ENCODE results near the gene TMEM219. TPM values are rescaled to one million over a fixed set of nuclear protein-coding genes. Genes with fewer than 3 reads are reported as not detected.
"Not testable (repeated sequence)": the region's sequence is repeated elsewhere in the genome, so short reads cannot be mapped to it uniquely, and the experiment has no call there.

TMEM219 gene
- polyA plus RNA-seq, 1 donor: 93.1 TPM

DNA sequence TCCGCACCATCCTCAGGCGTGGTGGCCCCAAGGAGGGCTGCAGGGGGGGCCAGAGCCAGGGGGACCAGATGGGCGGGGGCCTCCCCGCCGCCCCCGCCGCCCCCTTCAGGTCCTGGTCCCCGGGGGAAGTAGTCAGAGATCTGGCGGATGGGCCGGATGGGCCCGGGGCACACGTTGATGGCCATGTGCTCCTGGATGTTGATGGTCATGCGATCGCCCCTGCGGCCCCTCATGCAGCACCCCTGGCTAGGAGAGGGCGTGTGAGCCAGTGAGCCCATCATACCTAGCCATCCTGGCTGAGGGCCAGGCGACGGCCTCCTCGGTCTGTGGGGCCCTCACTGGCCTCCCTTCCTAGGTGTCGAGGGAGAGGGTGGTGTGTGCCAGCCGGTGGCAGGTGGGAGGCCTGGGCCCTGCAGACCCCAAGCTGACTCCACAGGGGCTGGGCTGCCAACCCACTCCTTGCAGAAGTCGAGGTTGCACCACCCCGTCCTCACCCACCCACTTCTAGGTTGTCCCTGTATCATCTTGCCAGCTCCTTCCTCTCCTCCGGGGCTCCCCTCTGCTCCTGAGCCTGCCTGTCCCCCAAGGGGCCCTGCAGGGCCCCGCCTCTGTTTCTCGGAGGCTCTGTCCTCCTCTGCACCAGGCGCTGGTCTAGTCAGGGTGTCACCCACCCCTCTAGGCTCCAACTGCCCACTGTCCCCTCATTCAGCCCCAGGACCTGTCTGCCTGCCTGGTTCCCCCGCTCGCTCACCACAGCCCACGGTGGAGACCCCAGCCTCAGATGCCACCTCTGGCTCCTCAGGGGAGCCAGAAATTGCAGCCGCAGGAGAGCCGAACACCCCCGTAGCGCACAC lies 48.3 kb downstream of the TMEM219 start:
- no peak for DNase-seq

DNA sequence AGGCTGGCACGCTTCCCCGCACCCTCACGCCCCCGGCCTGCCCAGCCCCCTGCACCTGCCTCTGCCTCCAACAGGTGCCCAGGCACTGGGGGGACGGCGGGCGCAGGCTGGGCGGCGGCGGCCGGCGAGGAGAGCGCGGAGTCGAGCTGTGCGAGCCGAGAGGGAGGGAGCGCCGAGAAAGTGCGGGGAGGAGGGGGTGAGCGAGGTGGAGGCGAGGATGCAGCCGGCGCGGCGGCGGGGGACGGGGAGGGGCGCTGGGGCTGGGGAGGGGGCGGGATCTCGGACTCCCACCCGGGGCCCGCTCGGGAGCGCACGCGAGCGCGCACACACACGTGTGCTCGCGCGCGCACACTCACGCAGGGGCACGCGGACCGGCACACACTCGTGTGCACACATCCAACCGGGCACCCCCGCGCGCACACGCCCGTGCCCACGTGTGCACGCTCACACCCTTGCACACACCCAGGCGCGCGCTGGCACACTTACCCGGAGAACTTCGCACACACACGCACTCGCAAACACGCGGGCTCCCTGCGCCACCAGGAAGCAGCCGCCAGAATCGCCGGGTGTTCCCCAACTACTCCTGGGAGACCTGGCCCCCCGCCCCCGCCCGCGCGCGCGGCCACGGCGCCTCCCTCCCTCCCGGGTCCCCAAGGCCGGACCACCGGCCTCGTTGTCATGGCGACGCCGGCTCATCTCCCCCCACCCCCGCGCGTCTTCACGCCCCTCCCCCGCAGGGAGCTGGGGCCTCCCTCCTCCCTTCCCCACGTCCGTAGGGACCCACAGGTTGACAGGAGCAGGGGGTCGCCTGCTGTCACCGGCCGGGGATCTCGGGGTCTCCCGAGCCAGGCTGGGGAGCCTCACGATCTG lies 49.2 kb downstream of the TMEM219 start, which contains the start of gene DOC2A:
TSS of gene DOC2A (minus strand) at position 184 of the 870 bp plus-strand sequence. CDS start 805 bp downstream, outside the sequence.
- DNase-seq: no peak

DNA sequence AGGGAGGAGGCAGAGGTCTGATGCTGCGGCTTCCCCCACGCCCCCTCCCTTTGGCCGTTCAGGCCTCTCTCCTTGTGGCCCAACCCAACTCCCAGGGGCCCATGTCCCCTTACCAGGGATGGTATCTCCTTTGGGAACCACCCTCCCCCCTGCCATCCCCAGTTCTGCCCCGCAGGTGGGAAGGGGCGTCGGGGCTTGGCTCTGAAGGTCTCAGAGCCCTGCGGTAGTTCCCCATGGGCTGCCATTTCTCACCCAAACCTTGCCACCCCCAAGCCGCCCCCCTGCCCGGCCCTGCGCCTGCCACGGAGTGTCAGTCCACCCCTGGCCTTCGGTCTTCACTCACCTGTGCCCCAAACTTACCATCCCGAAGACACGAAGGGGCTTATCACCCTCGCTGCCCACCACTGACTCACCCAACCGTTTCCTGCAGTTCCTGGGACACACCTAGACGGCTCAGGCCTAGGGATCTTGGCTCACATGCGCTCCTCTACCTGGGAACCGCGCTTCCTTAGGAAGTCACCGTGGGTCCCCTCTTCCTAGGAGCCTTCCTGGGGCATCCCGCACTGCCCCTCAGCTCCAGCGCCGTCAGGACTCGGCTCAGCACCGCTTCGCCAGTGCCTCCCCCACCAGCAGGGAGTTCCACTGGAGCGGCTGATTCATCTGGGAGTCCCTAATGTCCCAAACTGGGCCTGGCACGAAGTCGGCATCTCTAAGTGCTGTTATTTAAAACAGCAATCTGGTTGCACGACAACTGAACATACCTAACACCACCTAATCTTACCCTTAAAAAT lies 50.0 kb downstream of the TMEM219 start:
- DNase-seq: no peak

DNA sequence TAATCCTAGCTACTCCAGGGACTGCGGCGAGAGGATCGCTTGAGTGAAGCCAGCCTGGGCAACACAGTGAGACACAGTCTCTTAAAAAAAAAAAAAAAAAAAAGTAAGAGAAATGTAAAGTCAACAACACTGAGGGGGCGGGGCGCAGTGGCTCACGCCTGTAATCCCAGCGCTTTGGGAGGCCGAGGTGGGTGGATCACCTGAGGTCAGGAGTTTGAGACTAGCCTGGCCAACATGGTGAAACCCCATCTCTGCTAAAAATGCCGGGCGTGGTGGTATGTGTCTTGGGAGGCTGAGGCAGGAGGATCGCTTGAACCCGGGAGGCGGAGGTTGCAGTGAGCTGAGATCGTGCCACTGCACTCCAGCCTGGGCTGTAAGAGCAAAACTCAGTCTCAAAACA lies 50.7 kb downstream of the TMEM219 start:
- DNase-seq: not testable (repeated sequence)

DNA sequence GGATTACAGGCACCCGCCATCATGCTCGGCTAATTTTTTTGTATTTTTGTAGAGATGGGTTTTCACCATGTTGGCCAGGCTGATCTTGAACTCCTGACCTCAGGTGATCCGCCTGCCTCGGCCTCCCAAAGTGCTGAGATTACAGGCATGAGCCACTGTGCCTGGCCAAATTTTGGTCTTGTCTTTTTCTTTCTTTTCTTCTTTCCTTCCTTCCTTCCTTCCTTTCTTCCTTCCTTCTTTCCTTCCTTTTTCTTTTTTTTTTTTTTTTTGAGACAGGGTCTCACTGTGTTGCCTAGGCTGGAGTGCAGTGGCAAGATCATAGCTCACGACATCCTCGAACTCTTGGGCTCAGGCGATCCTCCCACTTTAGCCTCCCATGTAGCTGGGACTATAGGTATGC lies 53.6 kb downstream of the TMEM219 start:
- DNase-seq: not testable (repeated sequence)

DNA sequence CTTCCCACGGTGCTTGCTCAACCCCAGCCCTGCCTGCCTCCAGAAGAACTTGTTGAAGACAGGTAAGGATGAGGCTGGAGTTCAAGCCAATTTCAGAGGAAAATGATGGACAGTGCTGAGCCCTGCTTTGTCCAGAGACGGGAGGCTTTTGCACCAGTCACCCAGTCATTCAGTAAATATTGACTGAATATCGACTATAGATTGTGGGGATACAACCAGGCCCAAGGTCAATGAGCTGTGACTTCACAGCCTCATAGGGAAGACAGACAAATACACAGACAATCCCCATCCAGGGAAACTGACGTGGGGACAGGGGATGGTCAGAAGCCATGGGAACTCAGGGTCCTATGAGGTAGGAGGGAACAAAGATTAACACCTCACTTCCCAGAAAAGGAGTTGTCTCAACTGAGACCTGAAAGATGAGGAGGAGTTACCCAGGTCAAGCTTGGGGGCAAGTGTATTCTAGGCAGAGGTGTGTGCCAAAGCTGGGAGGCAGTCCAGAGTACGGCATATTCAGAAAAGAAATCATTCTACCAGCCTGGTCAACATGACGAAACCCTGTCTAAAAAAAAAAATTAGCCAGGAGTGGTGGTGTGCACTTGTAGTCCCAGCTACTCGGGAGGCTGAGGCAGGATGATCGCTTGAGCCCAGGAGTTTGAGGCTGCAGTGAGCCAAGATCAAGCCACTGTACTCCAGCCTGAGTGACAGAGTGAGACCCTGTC lies 54.8 kb downstream of the TMEM219 start:
- DNase-seq: no peak

DNA sequence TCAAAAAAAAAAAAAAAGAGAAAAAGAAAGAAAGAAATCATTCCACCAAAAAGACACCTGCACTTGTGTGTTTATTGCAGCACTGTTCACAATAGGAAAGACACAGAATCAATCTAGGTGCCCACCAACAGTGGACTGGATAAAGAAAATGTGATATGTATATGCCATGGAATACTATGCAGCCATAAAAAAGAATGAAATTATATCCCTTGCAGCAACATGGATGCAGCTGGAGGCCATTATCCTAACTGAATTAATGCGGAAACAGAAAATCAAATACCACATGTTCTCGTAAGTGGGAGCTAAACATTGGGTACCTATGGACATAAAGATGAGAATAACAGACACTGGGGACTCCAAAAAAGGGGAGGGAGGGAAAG lies 55.4 kb downstream of the TMEM219 start:
- DNase-seq: no peak

DNA sequence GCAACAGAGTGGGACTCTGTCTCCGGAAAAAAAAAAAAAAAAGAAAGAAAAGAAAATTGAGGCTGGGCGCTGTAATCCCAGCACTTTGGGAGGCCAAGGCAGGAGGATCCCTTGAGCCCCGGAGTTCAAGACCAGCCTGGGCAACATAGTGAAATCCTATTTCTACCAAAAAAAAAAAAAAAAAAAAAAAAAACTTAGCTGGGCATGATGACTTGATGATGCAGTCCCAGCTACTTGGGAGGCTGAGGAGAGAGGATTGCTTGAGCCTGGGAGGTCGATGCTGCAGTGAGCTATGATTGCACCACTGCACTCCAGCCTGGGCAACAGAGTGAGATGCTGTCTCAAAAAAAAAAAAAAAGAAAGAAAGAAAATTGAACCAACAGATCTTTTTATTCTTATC lies 56.1 kb downstream of the TMEM219 start:
- DNase-seq: not testable (repeated sequence)

DNA sequence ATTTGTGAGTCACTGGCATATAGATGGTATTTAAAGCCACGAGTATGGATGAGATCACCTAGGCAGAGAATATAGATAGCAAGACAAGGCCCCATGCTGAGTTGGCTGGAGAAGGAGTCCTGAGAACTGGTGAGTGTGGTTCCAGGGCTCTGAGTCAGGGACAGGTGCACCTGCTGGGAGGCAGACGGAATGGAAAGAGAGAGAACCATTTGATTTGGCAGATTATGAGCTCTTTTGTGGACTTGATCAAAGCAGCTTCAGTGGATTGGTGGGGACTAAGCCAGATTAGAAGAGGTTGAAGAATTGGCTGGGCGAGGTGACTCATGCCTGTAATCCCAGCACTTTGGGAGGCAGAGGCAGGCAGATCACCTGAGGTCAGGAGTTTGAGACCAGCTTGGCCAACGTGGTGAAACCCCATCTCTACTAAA lies 56.9 kb downstream of the TMEM219 start:
- no peak for DNase-seq

Other genes with a start within 250 kb of the TMEM219 start
- 0.32 TPM for gene C16orf54, start 216.1 kb upstream of the TMEM219 start, polyA plus RNA-seq (ENCODE audit: insufficient read length)
- 0.08 TPM for gene ZG16, start 183.8 kb upstream of the TMEM219 start, polyA plus RNA-seq (ENCODE audit: insufficient read length)
- gene KIF22, start 171.3 kb upstream of the TMEM219 start, polyA plus RNA-seq (ENCODE audit: insufficient read length): 89.2 TPM
- gene MAZ, start 155.6 kb upstream of the TMEM219 start, polyA plus RNA-seq (ENCODE audit: insufficient read length): 304 TPM
- gene PRRT2, start 149.9 kb upstream of the TMEM219 start, polyA plus RNA-seq (ENCODE audit: insufficient read length): 19.4 TPM
- gene PAGR1, start 145.9 kb upstream of the TMEM219 start, polyA plus RNA-seq (ENCODE audit: insufficient read length): 33.5 TPM
- 15.3 TPM for gene MVP, start 141.6 kb upstream of the TMEM219 start, polyA plus RNA-seq (ENCODE audit: insufficient read length)
- gene CDIPT, start 98.9 kb upstream of the TMEM219 start, polyA plus RNA-seq (ENCODE audit: insufficient read length): 79.4 TPM
- gene SEZ6L2, start 62.5 kb upstream of the TMEM219 start, polyA plus RNA-seq (ENCODE audit: insufficient read length): 8.2 TPM
- 0.86 TPM for gene ASPHD1, start 61.6 kb upstream of the TMEM219 start, polyA plus RNA-seq (ENCODE audit: insufficient read length)
- 23.9 TPM for gene KCTD13, start 35.9 kb upstream of the TMEM219 start, polyA plus RNA-seq (ENCODE audit: insufficient read length)
- 45.3 TPM for gene TAOK2, start 11.8 kb downstream of the TMEM219 start, polyA plus RNA-seq (ENCODE audit: insufficient read length)
- 17.0 TPM for gene HIRIP3, start 33.5 kb downstream of the TMEM219 start, polyA plus RNA-seq (ENCODE audit: insufficient read length)
- 46.2 TPM for gene INO80E, start 34.2 kb downstream of the TMEM219 start, polyA plus RNA-seq (ENCODE audit: insufficient read length)
- gene DOC2A, start 48.9 kb downstream of the TMEM219 start, polyA plus RNA-seq (ENCODE audit: insufficient read length): 3.0 TPM
- gene C16orf92, start 61.1 kb downstream of the TMEM219 start, polyA plus RNA-seq (ENCODE audit: insufficient read length): not detected
- gene TLCD3B, start 69.2 kb downstream of the TMEM219 start, polyA plus RNA-seq (ENCODE audit: insufficient read length): 1.2 TPM
- 449 TPM for gene ALDOA, start 103.7 kb downstream of the TMEM219 start, polyA plus RNA-seq (ENCODE audit: insufficient read length)
- gene PPP4C, start 113.9 kb downstream of the TMEM219 start, polyA plus RNA-seq (ENCODE audit: insufficient read length): 82.7 TPM
- gene TBX6, start 129.8 kb downstream of the TMEM219 start, polyA plus RNA-seq (ENCODE audit: insufficient read length): 1.1 TPM
- gene YPEL3, start 134.1 kb downstream of the TMEM219 start, polyA plus RNA-seq (ENCODE audit: insufficient read length): 43.1 TPM
- 13.6 TPM for gene GDPD3, start 151.5 kb downstream of the TMEM219 start, polyA plus RNA-seq (ENCODE audit: insufficient read length)
- 73.6 TPM for gene MAPK3, start 161.1 kb downstream of the TMEM219 start, polyA plus RNA-seq (ENCODE audit: insufficient read length)
- gene CORO1A, start 221.5 kb downstream of the TMEM219 start, polyA plus RNA-seq (ENCODE audit: insufficient read length): 7.3 TPM
- 23.4 TPM for gene BOLA2B, start 231.6 kb downstream of the TMEM219 start, polyA plus RNA-seq (ENCODE audit: insufficient read length)
- gene SLX1A, start 231.8 kb downstream of the TMEM219 start, polyA plus RNA-seq (ENCODE audit: insufficient read length): 30.7 TPM
- gene SULT1A3, start 237.2 kb downstream of the TMEM219 start, polyA plus RNA-seq (ENCODE audit: insufficient read length): 15.8 TPM

All from left kidney (tissue), 2 donors.